Activated T-cell treated with anti-CD3 and anti-CD28 coated beads, Interleukin-2, amount 50 U/mL, for 1 hour (primary cell): Measurements from ENCODE around the gene DPP9.
"Not testable (repeated sequence)": the region's sequence is repeated elsewhere in the genome, so short reads cannot be mapped to it uniquely, and the experiment has no call there.

Experiments
- DNase-seq: peaks from one replicate; pipeline ENCODE4 v3.0.0-alpha.2; 2020

Gene DPP9

GRCh38 chr19:4723595-4724514 lies at the start of gene DPP9:
TSS of gene DPP9 (minus strand) at chr19:4723842. CDS start at chr19:4719906, 3,936 bp downstream.
- peak; percentile 93 for DNase-seq

GRCh38 chr19:4773047-4773640 lies 49.5 kb upstream of the DPP9 start:
- DNase-seq: no peak

- DNase-seq: no peak
Observed at GRCh38 chr19:4772566-4772965, 48.9 kb upstream of the DPP9 start.

GRCh38 chr19:4768934-4769777 lies 45.5 kb upstream of the DPP9 start:
- DNase-seq: peak; percentile 82

- DNase-seq: no peak
Observed at GRCh38 chr19:4764393-4764660, 40.7 kb upstream of the DPP9 start.

GRCh38 chr19:4763021-4763420 lies 39.4 kb upstream of the DPP9 start:
- DNase-seq: no peak

- no peak for DNase-seq
Observed at GRCh38 chr19:4760285-4760650, 36.6 kb upstream of the DPP9 start.

- peak; percentile 44 for DNase-seq
Observed at GRCh38 chr19:4759388-4760284, 36.0 kb upstream of the DPP9 start.

- no peak for DNase-seq
Observed at GRCh38 chr19:4758659-4759058, 35.0 kb upstream of the DPP9 start.

GRCh38 chr19:4758082-4758481 lies 34.4 kb upstream of the DPP9 start:
- DNase-seq: no peak

GRCh38 chr19:4755459-4755858 lies 31.8 kb upstream of the DPP9 start:
- DNase-seq: no peak

- no peak for DNase-seq
Observed at GRCh38 chr19:4754248-4754647, 30.6 kb upstream of the DPP9 start.

- no peak for DNase-seq
Observed at GRCh38 chr19:4749870-4750590, 26.4 kb upstream of the DPP9 start.

- DNase-seq: no peak
Observed at GRCh38 chr19:4748589-4748988, 24.9 kb upstream of the DPP9 start.

GRCh38 chr19:4748185-4748584 lies 24.5 kb upstream of the DPP9 start:
- DNase-seq: no peak

- DNase-seq: no peak
Observed at GRCh38 chr19:4745986-4746385, 22.3 kb upstream of the DPP9 start.

- not testable (repeated sequence) for DNase-seq
Observed at GRCh38 chr19:4745175-4745574, 21.5 kb upstream of the DPP9 start.

- no peak for DNase-seq
Observed at GRCh38 chr19:4744451-4745174, 21.0 kb upstream of the DPP9 start.

- DNase-seq: no peak
Observed at GRCh38 chr19:4742723-4743646, 19.3 kb upstream of the DPP9 start.

GRCh38 chr19:4740092-4740491 lies 16.4 kb upstream of the DPP9 start:
- no peak for DNase-seq
